GM12878 (cell line): ENCODE results near the gene NPW. TPM values are rescaled to one million over a fixed set of nuclear protein-coding genes. Genes with fewer than 3 reads are reported as not detected.

Experiments used
- ATAC-seq: fragments of 200-7000 bp; cut with Tn5 transposase; 3 replicates; pipeline ENCODE4 v1.9.1; 2020; ENCODE audit warnings: mild to moderate bottlenecking, moderate library complexity
- BruUV-seq: library from RNA; stranded (reverse); fragments of 400-500 nt; replicated peaks from 2 replicates; lab custom pipeline; 2021; lab: Mats Ljungman, UMichigan
- CTCF ChIA-PET: fragments of 300-600 bp; sonication (Branson Sonifier 250); formaldehyde crosslinking; extraction: SDS; loops from one replicate; lab custom pipeline; 2021; ENCODE audit warnings: inconsistent platforms; lab: Yijun Ruan, JAX
- POLR2A ChIA-PET: fragments of 350-600 bp; formaldehyde crosslinking; extraction: SDS; loops from one replicate; lab custom pipeline; 2021; ENCODE audit warnings: inconsistent platforms; lab: Charles Lee
- RAD21 ChIA-PET: fragments of 300-600 bp; sonication (Branson Sonifier 250); formaldehyde crosslinking; loops from one replicate; lab custom pipeline; 2023; ENCODE audit warnings: antibody characterized with exemption; ENCODE audit not compliant: unreplicated experiment; lab: Charles Lee
- SMC1A ChIA-PET: fragments of 300-600 bp; sonication (Branson Sonifier 250); formaldehyde crosslinking; loops from one replicate; lab custom pipeline; 2023; ENCODE audit not compliant: unreplicated experiment, uncharacterized antibody; lab: Charles Lee
- DNase-seq: peaks from one replicate; pipeline ENCODE4 v3.0.0-alpha.2; 2011; ENCODE audit warnings: low read depth, low spot score
- FAIRE-seq: peaks from 3 replicates; lab custom pipeline; 2011; peaks lifted over from hg19 to GRCh38; lab: Jason Lieb, UNC
- H2AFZ ChIP-seq: 2 replicates; pipeline ENCODE4 v1.6.0; 2011; ENCODE audit warnings: low read depth, low read length, control low read depth; ENCODE audit not compliant: control insufficient read depth
- H3K27ac ChIP-seq: 2 replicates; pipeline ENCODE4 v1.5.1; 2011; ENCODE audit warnings: control low read depth; ENCODE audit not compliant: control insufficient read depth, insufficient read depth
- H3K27me3 ChIP-seq, 2 experiments: replicated peaks in 1 of 2; 2 replicates each; pipeline versions ENCODE4 v1.6.0 to v1.6.1; 2011; ENCODE audit warnings: low read length in 1 of 2; ENCODE audit not compliant: control insufficient read depth in 2 of 2, insufficient read depth in 2 of 2
- H3K36me3 ChIP-seq, 2 experiments: 2 replicates each; pipeline ENCODE4 v1.5.1; 2011; ENCODE audit warnings: low read length in 1 of 2; ENCODE audit not compliant: control insufficient read depth in 2 of 2, insufficient read depth in 2 of 2
- H3K4me1 ChIP-seq: 2 replicates; pipeline ENCODE4 v1.6.1; 2011; ENCODE audit warnings: mild to moderate bottlenecking, low read length, moderate library complexity, mixed read lengths; ENCODE audit not compliant: control insufficient read depth, insufficient read depth
- H3K4me2 ChIP-seq: 2 replicates; pipeline ENCODE4 v1.6.0; 2011; ENCODE audit warnings: control low read depth; ENCODE audit not compliant: control insufficient read depth, insufficient read depth
- H3K4me3 ChIP-seq: fragments of 200-600 bp; sonication (generic); 2 replicates; pipeline ENCODE4 v1.5.1; 2016
- H3K79me2 ChIP-seq: 2 replicates; pipeline ENCODE4 v1.6.0; 2011; ENCODE audit warnings: low read length; ENCODE audit not compliant: control insufficient read depth, insufficient read depth
- H3K9ac ChIP-seq: 2 replicates; pipeline ENCODE4 v1.8.0; 2011; ENCODE audit warnings: low read length, control low read depth, mixed read lengths; ENCODE audit not compliant: control insufficient read depth, insufficient read depth
- H3K9me3 ChIP-seq: replicated peaks from 3 replicates; pipeline ENCODE4 v1.5.1; 2011; ENCODE audit warnings: mild to moderate bottlenecking, low read length; ENCODE audit not compliant: control insufficient read depth, insufficient read depth
- H4K20me1 ChIP-seq: 2 replicates; pipeline ENCODE4 v1.6.0; 2011; ENCODE audit not compliant: control insufficient read depth, insufficient read depth
- ATF7 ChIP-seq: fragments of 450-650 bp; IDR thresholded peaks from 2 replicates; pipeline ENCODE4 v1.6.1; 2016; ENCODE audit warnings: low read depth, mild to moderate bottlenecking
- EED ChIP-seq: sonication (generic); IDR thresholded peaks from 2 replicates; pipeline ENCODE4 v1.6.1; 2016; ENCODE audit warnings: antibody characterized with exemption, low read depth
- HDAC6 ChIP-seq: fragments of 200-600 bp; sonication (generic); IDR thresholded peaks from one replicate; pipeline ENCODE4 v1.8.0; 2017; ENCODE audit warnings: antibody characterized with exemption; ENCODE audit not compliant: unreplicated experiment
- IKZF1 ChIP-seq: fragments of 450-650 bp; conservative IDR thresholded peaks from 2 replicates; pipeline ENCODE4 v1.6.1; 2017; ENCODE audit warnings: antibody characterized with exemption, mild to moderate bottlenecking
- MEF2A ChIP-seq: IDR thresholded peaks from 2 replicates; pipeline ENCODE4 v1.6.1; 2011; ENCODE audit warnings: low read depth, mild to moderate bottlenecking, low read length, moderate library complexity; ENCODE audit not compliant: insufficient read depth
- MLLT1 ChIP-seq: fragments of 450-650 bp; IDR thresholded peaks from 2 replicates; pipeline ENCODE4 v1.6.1; 2016; ENCODE audit warnings: mild to moderate bottlenecking
- MTA2 ChIP-seq: fragments of 450-650 bp; IDR thresholded peaks from 2 replicates; pipeline ENCODE4 v1.6.1; 2016; ENCODE audit warnings: low read depth, mild to moderate bottlenecking, moderate library complexity
- NFIC ChIP-seq: IDR thresholded peaks from 2 replicates; pipeline ENCODE4 v1.6.1; 2012; ENCODE audit warnings: low read depth, mild to moderate bottlenecking, inconsistent platforms, low read length, moderate library complexity
- NRF1 ChIP-seq: conservative IDR thresholded peaks from 2 replicates; pipeline ENCODE4 v1.6.1; 2011; ENCODE audit warnings: mild to moderate bottlenecking, low read depth, low read length, improper control_type of control experiment
- RELB ChIP-seq: fragments of 450-650 bp; IDR thresholded peaks from 2 replicates; pipeline ENCODE4 v1.6.1; 2017; ENCODE audit warnings: low read depth, mild to moderate bottlenecking, moderate library complexity
- RFX5 ChIP-seq: IDR thresholded peaks from 2 replicates; pipeline ENCODE4 v1.6.1; 2011; ENCODE audit warnings: low read depth, low read length, improper control_type of control experiment
- SMC3 ChIP-seq: IDR thresholded peaks from 2 replicates; pipeline ENCODE4 v1.6.1; 2011; ENCODE audit warnings: low read length, improper control_type of control experiment, borderline replicate concordance
- STAT1 ChIP-seq: fragments of 450-650 bp; conservative IDR thresholded peaks from 2 replicates; pipeline ENCODE4 v1.6.1; 2014; ENCODE audit warnings: antibody characterized with exemption, mild to moderate bottlenecking
- TBL1XR1 ChIP-seq: IDR thresholded peaks from 2 replicates; pipeline ENCODE4 v1.6.1; 2012; ENCODE audit warnings: low read depth, low read length, improper control_type of control experiment
- USF2 ChIP-seq: IDR thresholded peaks from 2 replicates; pipeline ENCODE4 v1.6.1; 2011; ENCODE audit warnings: low read depth, low read length, improper control_type of control experiment, borderline replicate concordance
- WRNIP1 ChIP-seq: IDR thresholded peaks from 2 replicates; pipeline ENCODE4 v1.6.1; 2011; ENCODE audit warnings: low read depth, low read length, improper control_type of control experiment, borderline replicate concordance
- ZBTB4 ChIP-seq: fragments of 450-650 bp; formaldehyde crosslinking; IDR thresholded peaks from 2 replicates; pipeline ENCODE4 v1.4.0; 2022; ENCODE audit warnings: mild to moderate bottlenecking, moderate library complexity
- ZNF24 ChIP-seq: fragments of 450-650 bp; IDR thresholded peaks from 2 replicates; pipeline ENCODE4 v1.6.1; 2017; ENCODE audit warnings: antibody characterized with exemption, mild to moderate bottlenecking
- WGBS: methylation state at CpG from one replicate; pipeline ENCODE4 v1.1.6; 2016; ENCODE audit warnings: low lambda C conversion rate; ENCODE audit not compliant: insufficient replicate concordance, insufficient coverage; ENCODE audit errors: missing lambda C conversion rate; 5-methylcytosine and 5-hydroxymethylcytosine counted together
- in situ Hi-C: fragments of 300-500 bp; cut with MboI; formaldehyde crosslinking; loops from 9 replicates; pipeline ENCODE4 v1.14.3; 2018; ENCODE audit warnings: mixed read lengths
- intact Hi-C: fragments of 100-400 bp; cut with micrococcal nuclease; formaldehyde crosslinking; loops from one replicate; pipeline ENCODE4 v1.14.2; 2022; ENCODE audit not compliant: unreplicated experiment
- polyA plus RNA-seq, 11 experiments: library from polyadenylated mRNA; depleted of rRNA in 4 of 11; unstranded in 6 of 11; stranded (reverse) in 5 of 11; fragments of >200 nt; fragmentation: Nextera tagmentation in 4 of 11; fragmentation: Illumina TruSeq in 1 of 11; extraction: Ambion mirVana in 4 of 11; extraction: Trizol in 1 of 11; gene quantifications; 1 replicate in 1 of 11; 2 replicates in 10 of 11; pipeline versions ENCODE4 v1.2.1 to v1.2.3, GENCODE V29; 2011 to 2016; ENCODE audit warnings: inconsistent platforms in 2 of 11, missing spikeins in 2 of 11, low read depth in 1 of 11
- total RNA-seq, 4 experiments: library from RNA; depleted of rRNA in 3 of 4; stranded (reverse); fragments of >200 nt in 3 of 4; fragmentation: Illumina TruSeq in 1 of 4; extraction: Trizol in 1 of 4; gene quantifications; 2 replicates each; pipeline versions ENCODE4 v1.2.1 to v1.2.3, GENCODE V29; 2013 to 2021

Gene NPW
- total and polyA plus RNA-seq, 10 of the 15 experiments (the other 5 are each of a cell fraction or from before 2014, with no cell fraction given), result 0.23 to 2.5 (median 0.98) TPM; not detected in 4

GRCh38 chr16:2040787-2041522 lies 21.4 kb downstream of the NPW start:
- Histone ChIP-seq H3K27ac (no peak overlapping the region), H3K36me3 (peaks cover 0 to 1% of the 10 kb centered on the region in 2 experiments; a peak in 2 of 4 replicates), H3K4me3 (no peak overlapping the region), H3K4me2 (no peak overlapping the region), H3K9me3 (no peaks in the 10 kb centered on the region), H2AFZ (no peak overlapping the region), H4K20me1 (no peaks in the 10 kb centered on the region), H3K27me3 (no peaks in the 10 kb centered on the region), H3K9ac (no peak overlapping the region), H3K4me1 (peaks cover 18% of the 10 kb centered on the region), H3K79me2 (no peaks in the 10 kb centered on the region)
- RAD21 ChIA-PET, result no interaction called here
- 79% methylated on average over 19 of the region's 20 CpGs for WGBS
- ATAC-seq (no peak), DNase-seq (no peak), FAIRE-seq (no peak)
- BruUV-seq, result no TSS peak
- SMC1A ChIA-PET, result no interaction called here
- POLR2A ChIA-PET, result no interaction called here
- CTCF ChIA-PET, result interaction anchor here (0.6 kb wide), 1 partner anchor 100 kb away, joined by 3 read pairs; no protein-coding TSS in a partner anchor
- intact Hi-C loops, result no loop called here
- in situ Hi-C loops, result no loop called here
- TF ChIP-seq ATF7 (no peak), ZBTB4 (no peak), RELB (no peak), USF2 (no peak), TBL1XR1 (no peak), STAT1 (no peak), SMC3 (no peak), IKZF1 (no peak), EED (no peak), HDAC6 (no peak), MEF2A (no peak), WRNIP1 (no peak), NRF1 (no peak), MTA2 (no peak), ZNF24 (no peak), NFIC (no peak), MLLT1 (no peak), RFX5 (no peak)
